Body of pancreas (tissue), 4 donors: Measurements from ENCODE around the gene CDHR4. TPM values are rescaled to one million over a fixed set of nuclear protein-coding genes. Genes with fewer than 3 reads are reported as not detected.

Experiments used
- ATAC-seq: fragments of 150-250 bp; one replicate; pipeline ENCODE4 v1.9.1; 2016
- DNase-seq, 4 donors: peaks; one replicate each; pipeline ENCODE4 v3.0.0-alpha.2; 2019
- H3K27ac ChIP-seq, 4 donors: fragments of 200-600 bp; sonication (generic); 1 replicate in 3 of 4; 2 replicates in 1 of 4; pipeline versions ENCODE4 v1.5.1 to v1.6.1; 2016 to 2019; ENCODE audit warnings: mild to moderate bottlenecking in 1 of 4, mixed read lengths in 1 of 4, moderate library complexity in 1 of 4
- H3K27me3 ChIP-seq, 2 donors: fragments of 200-600 bp; sonication (generic); one replicate each; pipeline ENCODE4 v1.6.0; 2016; ENCODE audit warnings: mild to moderate bottlenecking in 1 of 2
- H3K36me3 ChIP-seq, 2 donors: fragments of 200-600 bp; sonication (generic); replicated peaks in 1 of 2; 2 replicates each; pipeline ENCODE4 v1.5.1; 2016; ENCODE audit warnings: low read depth in 2 of 2; ENCODE audit not compliant: insufficient read depth in 1 of 2
- H3K4me1 ChIP-seq: fragments of 200-600 bp; sonication (generic); one replicate; pipeline ENCODE4 v1.6.0; 2016
- H3K4me3 ChIP-seq, 2 donors: fragments of 200-600 bp; sonication (generic); 1 replicate in 1 of 2; 2 replicates in 1 of 2; pipeline ENCODE4 v1.5.1; 2016 to 2019
- H3K9me3 ChIP-seq, 3 donors: fragments of 200-600 bp; sonication (generic); 1 replicate in 2 of 3; 2 replicates in 1 of 3; pipeline ENCODE4 v1.5.1; 2016
- POLR2A ChIP-seq, 3 donors: fragments of 450-650 bp; IDR thresholded peaks; one replicate each; pipeline ENCODE4 v1.6.1; 2016; ENCODE audit warnings: antibody characterized with exemption in 3 of 3, mild to moderate bottlenecking in 2 of 3
- WGBS, 2 donors: methylation state at CpG; one replicate each; pipeline ENCODE4 v1.1.5; 2017; 5-methylcytosine and 5-hydroxymethylcytosine counted together
- intact Hi-C: fragments of 100-400 bp; cut with DNase I; formaldehyde crosslinking; loops from one replicate; pipeline ENCODE4 v1.15.1; 2023
- total RNA-seq, 2 donors: library from RNA; depleted of rRNA; stranded (reverse); fragments of >200 nt; gene quantifications; one replicate each; pipeline ENCODE4 v1.1.0, GENCODE V29; 2016
- TF ChIP-seq, protein P1 (sequence below), 7 experiments: fragments of 450-650 bp in 4 of 7; fragments of 200-600 bp in 3 of 7; sonication (generic) in 3 of 7; IDR thresholded peaks; one replicate each; pipeline ENCODE4 v1.5.1; 2016 to 2019; ENCODE audit warnings: antibody characterized with exemption in 7 of 7

CDHR4 gene
- total RNA-seq, 2 donors from 2014 or later, result 0.26 TPM; not detected in 1

DNA sequence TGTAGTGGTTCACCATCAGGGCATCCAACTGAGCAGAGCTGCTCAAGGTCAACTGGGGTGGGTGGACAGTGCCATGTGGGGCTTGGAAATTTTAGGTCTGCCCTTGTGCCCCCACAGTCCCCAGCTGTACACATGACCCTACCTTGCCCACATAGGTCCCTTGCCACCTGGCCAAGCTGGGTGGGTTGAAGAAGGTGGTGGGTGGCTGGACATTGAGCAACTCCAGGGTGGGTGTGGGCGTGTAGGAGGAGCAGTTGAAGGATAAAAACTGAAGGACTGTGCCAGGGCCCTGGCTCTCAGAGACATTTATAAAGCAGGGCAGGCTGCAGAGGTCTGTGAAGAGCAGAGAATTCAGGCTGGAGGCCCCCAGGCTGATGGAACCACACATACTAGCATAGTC, 568 bp downstream of the CDHR4 start:
- Histone ChIP-seq H3K27ac (no peak overlapping the region), H3K4me3 (no peak overlapping the region), H3K9me3 (no peaks in the 10 kb centered on the region), H3K36me3 (no peaks in the 10 kb centered on the region), H3K27me3 (no peaks in the 10 kb centered on the region), H3K4me1 (peaks cover 13% of the 10 kb centered on the region)
- ATAC-seq, result no peak
- no peak for DNase-seq
- no peak for TF ChIP-seq POLR2A (IDR thresholded peaks at IDR 0.05)
- TF ChIP-seq, protein P1, sequence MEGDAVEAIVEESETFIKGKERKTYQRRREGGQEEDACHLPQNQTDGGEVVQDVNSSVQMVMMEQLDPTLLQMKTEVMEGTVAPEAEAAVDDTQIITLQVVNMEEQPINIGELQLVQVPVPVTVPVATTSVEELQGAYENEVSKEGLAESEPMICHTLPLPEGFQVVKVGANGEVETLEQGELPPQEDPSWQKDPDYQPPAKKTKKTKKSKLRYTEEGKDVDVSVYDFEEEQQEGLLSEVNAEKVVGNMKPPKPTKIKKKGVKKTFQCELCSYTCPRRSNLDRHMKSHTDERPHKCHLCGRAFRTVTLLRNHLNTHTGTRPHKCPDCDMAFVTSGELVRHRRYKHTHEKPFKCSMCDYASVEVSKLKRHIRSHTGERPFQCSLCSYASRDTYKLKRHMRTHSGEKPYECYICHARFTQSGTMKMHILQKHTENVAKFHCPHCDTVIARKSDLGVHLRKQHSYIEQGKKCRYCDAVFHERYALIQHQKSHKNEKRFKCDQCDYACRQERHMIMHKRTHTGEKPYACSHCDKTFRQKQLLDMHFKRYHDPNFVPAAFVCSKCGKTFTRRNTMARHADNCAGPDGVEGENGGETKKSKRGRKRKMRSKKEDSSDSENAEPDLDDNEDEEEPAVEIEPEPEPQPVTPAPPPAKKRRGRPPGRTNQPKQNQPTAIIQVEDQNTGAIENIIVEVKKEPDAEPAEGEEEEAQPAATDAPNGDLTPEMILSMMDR (IDR thresholded peaks at IDR 0.05), result no peak
- intact Hi-C loops, result no loop called here
- WGBS, 2 donors, result 0 to 39% methylated on average over 1 of the region's 1 CpG

- no peak overlapping the region for H3K27ac ChIP-seq
- ATAC-seq, result no peak
- TF ChIP-seq, protein P1 (IDR thresholded peaks at IDR 0.05), result no peak
- no peak for TF ChIP-seq POLR2A (IDR thresholded peaks at IDR 0.05)
- no peak for DNase-seq
- no peak overlapping the region for H3K4me3 ChIP-seq
- no peaks in the 10 kb centered on the region for H3K36me3 ChIP-seq
- intact Hi-C loops, result no loop called here
- 86% methylated on average over 7 to 24 of the region's 24 CpGs for WGBS, 2 donors
- H3K27me3 ChIP-seq, result no peaks in the 10 kb centered on the region
- H3K9me3 ChIP-seq, result no peaks in the 10 kb centered on the region
- H3K4me1 ChIP-seq, result no peaks in the 10 kb centered on the region
Observed at GRCh38 chr3:49794926-49795905, 4.5 kb downstream of the CDHR4 start.

- H3K36me3 ChIP-seq, result no peaks in the 10 kb centered on the region
- intact Hi-C loops, result no loop called here
- H3K27me3 ChIP-seq, result no peaks in the 10 kb centered on the region
- WGBS, 2 donors, result 65 to 77% methylated on average over 2 to 4 of the region's 4 CpGs
- TF ChIP-seq POLR2A (IDR thresholded peaks at IDR 0.05), result no peak
- TF ChIP-seq, protein P1 (IDR thresholded peaks at IDR 0.05), result no peak
- DNase-seq, result no peak
- H3K4me3 ChIP-seq, result no peak overlapping the region
- no peak overlapping the region for H3K27ac ChIP-seq
- no peaks in the 10 kb centered on the region for H3K9me3 ChIP-seq
- H3K4me1 ChIP-seq, result no peaks in the 10 kb centered on the region
- ATAC-seq, result no peak
Observed at GRCh38 chr3:49794431-49794830, 5.2 kb downstream of the CDHR4 start.

DNA sequence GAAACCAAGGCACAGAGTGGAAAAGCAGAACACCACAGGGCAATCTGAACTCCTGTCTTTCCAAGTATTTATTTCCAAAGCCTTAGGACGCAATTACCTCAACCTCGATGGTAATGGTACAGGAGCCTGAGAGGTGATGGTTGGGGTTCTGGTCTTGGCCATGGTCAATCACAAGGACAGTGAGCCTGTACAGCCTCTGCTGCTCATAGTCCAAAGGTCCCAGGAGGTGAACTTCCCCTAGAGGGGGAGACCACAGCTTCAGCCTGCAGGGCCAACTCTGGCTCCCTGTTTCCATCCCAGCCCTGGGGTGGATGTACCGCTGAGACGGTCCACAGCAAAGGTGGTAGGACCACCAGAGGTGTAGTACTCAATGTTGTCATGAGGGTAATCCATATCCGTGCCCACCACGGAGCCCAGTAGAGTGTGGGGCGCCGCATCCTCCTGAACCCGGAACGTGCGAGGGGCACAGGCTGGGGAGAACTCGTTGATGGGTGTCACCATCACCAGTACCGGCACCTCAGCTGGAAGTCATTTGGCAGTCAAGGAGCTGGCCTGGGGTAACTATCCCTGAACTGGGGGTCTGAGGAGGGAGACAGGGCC, 6.1 kb downstream of the CDHR4 start:
- Histone ChIP-seq H3K27ac (no peak overlapping the region), H3K9me3 (no peaks in the 10 kb centered on the region), H3K27me3 (no peaks in the 10 kb centered on the region), H3K4me1 (no peaks in the 10 kb centered on the region), H3K4me3 (no peak overlapping the region), H3K36me3 (no peaks in the 10 kb centered on the region)
- no peak for TF ChIP-seq POLR2A (IDR thresholded peaks at IDR 0.05)
- TF ChIP-seq, protein P1 (IDR thresholded peaks at IDR 0.05), result no peak
- DNase-seq (no peak), ATAC-seq (no peak)
- intact Hi-C loops, result no loop called here
- WGBS, 2 donors, result 83 to 84% methylated on average over 6 to 13 of the region's 13 CpGs
